ENCODE measurements around the gene BST1. TPM values are rescaled to one million over a fixed set of nuclear protein-coding genes. Genes with fewer than 3 reads are reported as not detected.
A peak's percentile ranks its signal among the peaks of the same experiment; 100 is the strongest.

BST1 gene
- polyA plus RNA-seq, 1 of the 3 experiments (the other 2 are of a cell fraction), result 7.3 TPM

GRCh38 chr4:15676039-15676438, 26.8 kb upstream of the BST1 start:
- ChIA-PET POLR2A (interaction anchor here (0.7 kb wide), 1 partner anchor 21 kb away, joined by 3 read pairs; the partner anchor contains the start of gene FBXL5), CTCF (interaction anchor here (1.6 kb wide), 1 partner anchor 14 kb away, joined by 6 read pairs; no protein-coding TSS in a partner anchor)
- Histone ChIP-seq H4K20me1 (ENCODE audit: insufficient read depth) (no peaks in the 10 kb centered on the region; the same call in 1 of the 2 replicates), H3K4me3 (ENCODE audit: low read depth in 2 of 2, low read length in 1 of 2) (no peak overlapping the region), H3K4me1 (ENCODE audit: control insufficient read depth in 1 of 2, insufficient read depth in 2 of 2, low read depth in 1 of 2, low read length in 1 of 2) (peaks cover 7 to 24% of the 10 kb centered on the region in 2 experiments; a peak in 3 of 4 replicates), H3K79me2 (ENCODE audit: insufficient read depth) (peaks cover 98% of the 10 kb centered on the region), H3K9me2 (no peaks in the 10 kb centered on the region), H3K4me2 (no peak overlapping the region), H3K9ac (no peak overlapping the region), H3K27ac (ENCODE audit: low read depth in 2 of 2, low read length in 1 of 2) (no peak overlapping the region), H2AFZ (ENCODE audit: low read depth) (no peak overlapping the region), H3K9me3 (no peaks in the 10 kb centered on the region), H3K36me3 (replicated peaks in 1 of 2; ENCODE audit: control insufficient read depth in 1 of 2, insufficient read depth in 2 of 2, low read length in 1 of 2) (peaks cover 0 to 5% of the 10 kb centered on the region in 2 experiments), H3F3A (replicated peaks; ENCODE audit: insufficient read depth) (peaks cover 9% of the 10 kb centered on the region), H3K27me3 (ENCODE audit: insufficient read depth) (no peaks in the 10 kb centered on the region)
- TF ChIP-seq MAX (IDR thresholded peaks at IDR 0.05; ENCODE audit: low read depth), result no peak
- no peak for TF ChIP-seq ELF1 (IDR thresholded peaks at IDR 0.05)
- TF ChIP-seq MXI1 (IDR thresholded peaks at IDR 0.05; ENCODE audit: low read depth, low read length), result no peak
- no peak for TF ChIP-seq RAD21 (IDR thresholded peaks at IDR 0.05; ENCODE audit: low read length)
- TF ChIP-seq TAF1 (IDR thresholded peaks at IDR 0.05; ENCODE audit: borderline replicate concordance, low read depth, low read length), result no peak
- TF ChIP-seq TEAD4 (IDR thresholded peaks at IDR 0.05; ENCODE audit: borderline replicate concordance, insufficient read depth), result no peak
- no peak for TF ChIP-seq EP300 (IDR thresholded peaks at IDR 0.05; ENCODE audit: borderline replicate concordance in 1 of 2, low read depth in 1 of 2, low read length in 1 of 2)
- no peak for TF ChIP-seq FOSL2 (IDR thresholded peaks at IDR 0.05; ENCODE audit: borderline replicate concordance, low read depth)
- TF ChIP-seq USF1 (IDR thresholded peaks at IDR 0.05; ENCODE audit: borderline replicate concordance, low read depth), result no peak
- no peak for TF ChIP-seq CTCF (IDR thresholded peaks at IDR 0.05)
- no peak for TF ChIP-seq GATA2 (CRISPR knock-in tag; IDR thresholded peaks at IDR 0.05)
- TF ChIP-seq NRF1 (IDR thresholded peaks at IDR 0.05; ENCODE audit: low read depth, low read length), result no peak
- no peak for TF ChIP-seq RXRA (IDR thresholded peaks at IDR 0.05; ENCODE audit: borderline replicate concordance, low read depth)
- no peak for TF ChIP-seq JUND (IDR thresholded peaks at IDR 0.05)
- DNase-seq, result no peak
- WGBS (ENCODE audit: low lambda C conversion rate), result 94% methylated on average over 1 of the region's 1 CpG

- TF ChIP-seq MAX (IDR thresholded peaks at IDR 0.05; ENCODE audit: low read depth) (no peak), TCF12 (IDR thresholded peaks at IDR 0.05) (no peak), POLR2AphosphoS5 (IDR thresholded peaks at IDR 0.05; ENCODE audit: low read depth, low read length) (no peak), RFX5 (IDR thresholded peaks at IDR 0.05; ENCODE audit: low read length) (no peak), MEF2A (IDR thresholded peaks at IDR 0.05; ENCODE audit: borderline replicate concordance, low read depth) (no peak), ZBTB33 (IDR thresholded peaks at IDR 0.05; ENCODE audit: borderline replicate concordance, low read depth) (no peak), FOSL2 (IDR thresholded peaks at IDR 0.05; ENCODE audit: borderline replicate concordance, low read depth) (no peak), EP300 (IDR thresholded peaks at IDR 0.05; ENCODE audit: borderline replicate concordance in 1 of 2, low read depth in 1 of 2, low read length in 1 of 2) (no peak), MXI1 (IDR thresholded peaks at IDR 0.05; ENCODE audit: low read depth, low read length) (no peak), CHD2 (IDR thresholded peaks at IDR 0.05; ENCODE audit: low read length, partially characterized antibody) (no peak)
- ChIA-PET POLR2A (no interaction called here), CTCF (interaction anchor here (1.6 kb wide), 1 partner anchor 15 kb away, joined by 6 read pairs; no protein-coding TSS in a partner anchor)
- H3K36me3 ChIP-seq (replicated peaks in 1 of 2; ENCODE audit: control insufficient read depth in 1 of 2, insufficient read depth in 2 of 2, low read length in 1 of 2), result peaks cover 0 to 5% of the 10 kb centered on the region in 2 experiments
- no peaks in the 10 kb centered on the region for H3K27me3 ChIP-seq (ENCODE audit: insufficient read depth)
- DNase-seq, result no peak
- peaks cover 95% of the 10 kb centered on the region for H3K79me2 ChIP-seq (ENCODE audit: insufficient read depth)
- H3K4me1 ChIP-seq (ENCODE audit: control insufficient read depth in 1 of 2, insufficient read depth in 2 of 2, low read depth in 1 of 2, low read length in 1 of 2), result peaks cover 7 to 24% of the 10 kb centered on the region in 2 experiments; a peak in 3 of 4 replicates
- no peaks in the 10 kb centered on the region for H3K9me2 ChIP-seq
- no peak overlapping the region for H3K4me3 ChIP-seq (ENCODE audit: low read depth in 2 of 2, low read length in 1 of 2)
- H3K4me2 ChIP-seq, result no peak overlapping the region
- no peak overlapping the region for H2AFZ ChIP-seq (ENCODE audit: low read depth)
- H3K27ac ChIP-seq (ENCODE audit: low read depth in 2 of 2, low read length in 1 of 2), result peak overlapping the region in 1 of 2 experiments; percentile 14; a peak in 1 of 4 replicates
- no peaks in the 10 kb centered on the region for H3K9me3 ChIP-seq
- no peak overlapping the region for H3K9ac ChIP-seq
- no peaks in the 10 kb centered on the region; the same call in 1 of the 2 replicates for H4K20me1 ChIP-seq (ENCODE audit: insufficient read depth)
- H3F3A ChIP-seq (replicated peaks; ENCODE audit: insufficient read depth), result peaks cover 10% of the 10 kb centered on the region
- 93% methylated on average over 6 of the region's 6 CpGs for WGBS (ENCODE audit: low lambda C conversion rate)
These were observed 26.0 kb upstream of the BST1 start for GRCh38 chr4:15676899-15677298.

All from SK-N-SH (cell line).